Measurements from ENCODE around the gene ZDHHC22.
A peak's percentile ranks its signal among the peaks of the same experiment; 100 is the strongest.

Gene ZDHHC22

GRCh38 chr14:77125281-77125801 lies 16.2 kb downstream of the ZDHHC22 start:
- Mint-ChIP-seq H3K4me3 (peak overlapping the region; percentile 61), H3K36me3 (ENCODE audit: low read depth) (peaks cover 3% of the 10 kb centered on the region), H3K27me3 (ENCODE audit: low read depth) (peaks cover 50% of the 10 kb centered on the region), H3K27ac (no peak overlapping the region), H3K4me1 (ENCODE audit: low read depth) (peaks cover 27% of the 10 kb centered on the region), H3K9me3 (no peaks in the 10 kb centered on the region)

DNA sequence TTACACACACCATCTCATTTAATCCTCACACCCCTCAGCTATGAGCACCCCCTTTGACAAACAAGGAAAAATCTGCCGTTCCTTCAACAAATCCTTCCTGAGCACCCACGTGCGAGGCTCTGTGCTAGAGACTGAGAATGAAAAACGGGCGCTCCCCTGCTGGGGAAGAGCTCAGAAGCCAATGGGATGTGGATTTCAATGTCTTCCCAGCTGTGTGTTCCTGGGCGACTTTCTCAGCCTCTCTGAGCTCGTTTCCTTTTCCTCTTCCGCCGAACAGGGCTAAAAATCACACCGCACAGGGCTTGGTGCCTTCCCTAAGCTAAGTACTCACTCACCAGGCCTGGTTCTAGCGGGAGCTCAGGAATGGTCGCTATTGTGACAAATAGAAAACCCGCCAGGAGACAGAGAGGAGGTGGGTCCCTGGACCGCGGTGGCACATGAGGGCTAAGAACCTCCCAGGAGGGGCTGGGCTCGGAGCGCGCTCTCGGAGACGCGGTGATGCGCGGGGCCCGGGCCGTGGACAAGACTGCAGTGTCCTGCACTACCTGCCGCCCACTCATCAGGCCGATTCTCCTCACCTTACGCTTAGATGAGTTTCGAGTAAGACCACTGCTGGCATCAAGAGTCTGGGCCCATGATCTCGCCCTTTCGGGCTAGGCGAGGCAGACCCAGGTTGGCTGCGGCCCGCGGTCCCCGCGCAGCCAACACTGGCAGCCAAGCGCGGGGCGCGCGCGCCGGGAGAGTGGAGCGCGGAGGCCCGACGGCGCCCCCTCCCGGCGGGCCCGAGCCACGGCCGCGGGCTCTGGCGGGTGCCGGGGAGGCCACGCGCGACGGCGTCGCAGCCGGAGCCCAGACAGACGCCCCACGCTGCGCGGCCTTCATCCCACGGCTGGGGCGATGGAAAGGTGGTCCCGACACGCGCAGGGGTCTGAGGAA lies 17.0 kb downstream of the ZDHHC22 start:
- H3K9me3 Mint-ChIP-seq: no peaks in the 10 kb centered on the region
- peaks cover 3% of the 10 kb centered on the region for H3K36me3 Mint-ChIP-seq (ENCODE audit: low read depth)
- H3K27ac Mint-ChIP-seq: no peak overlapping the region
- peaks cover 45% of the 10 kb centered on the region for H3K27me3 Mint-ChIP-seq (ENCODE audit: low read depth)
- peak overlapping the region; percentile 67 for H3K4me3 Mint-ChIP-seq
- H3K4me1 Mint-ChIP-seq (ENCODE audit: low read depth): peaks cover 27% of the 10 kb centered on the region

DNA sequence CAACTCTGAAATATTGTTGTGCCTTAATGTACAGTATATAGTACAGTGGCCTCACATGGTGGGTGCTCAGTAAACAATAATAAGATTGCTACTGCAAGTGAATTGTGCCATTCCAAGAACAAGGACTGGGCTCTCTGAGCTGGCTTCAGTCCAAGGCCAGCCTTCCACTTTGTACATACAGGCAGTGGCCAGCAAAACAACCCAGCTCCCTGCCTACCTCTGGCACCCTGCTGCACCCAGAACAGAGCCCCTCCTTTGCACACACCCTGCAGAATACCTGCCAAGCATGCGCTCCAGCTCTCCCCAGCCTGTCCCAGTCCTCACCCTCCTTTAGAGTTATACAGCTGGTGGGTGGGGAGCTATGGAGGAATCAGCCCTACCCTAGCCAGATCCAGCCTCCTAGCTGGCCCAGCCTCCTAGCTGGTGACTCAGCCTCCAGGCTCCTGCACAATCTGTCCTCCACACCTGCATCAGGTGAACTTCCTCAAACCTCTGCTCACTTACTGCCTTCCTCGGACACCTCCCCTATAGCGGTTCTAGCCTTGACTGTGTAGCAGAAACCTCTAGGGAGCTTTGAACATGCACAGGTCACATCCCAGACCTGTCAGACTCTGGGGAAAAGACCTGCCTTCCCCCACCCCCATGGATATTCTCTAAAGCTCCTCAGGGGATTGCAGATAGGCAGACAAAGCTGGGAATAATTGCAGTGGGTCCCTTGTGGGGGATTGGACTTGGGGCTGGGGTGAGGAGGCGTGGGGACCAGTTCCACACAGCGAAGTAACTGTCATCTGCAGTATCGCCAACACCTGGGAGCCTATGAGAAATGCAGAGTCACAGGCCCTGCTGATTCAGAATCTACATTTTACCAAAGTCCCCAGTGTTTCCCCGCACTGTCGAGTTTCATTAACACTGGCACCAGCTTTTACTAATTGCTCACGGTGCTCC lies 17.9 kb downstream of the ZDHHC22 start:
- H3K9me3 Mint-ChIP-seq: no peaks in the 10 kb centered on the region
- H3K4me1 Mint-ChIP-seq (ENCODE audit: low read depth): peaks cover 27% of the 10 kb centered on the region
- H3K4me3 Mint-ChIP-seq: no peak overlapping the region
- peaks cover 3% of the 10 kb centered on the region for H3K36me3 Mint-ChIP-seq (ENCODE audit: low read depth)
- peaks cover 41% of the 10 kb centered on the region for H3K27me3 Mint-ChIP-seq (ENCODE audit: low read depth)
- H3K27ac Mint-ChIP-seq: no peak overlapping the region

GRCh38 chr14:77122526-77123125 lies 19.0 kb downstream of the ZDHHC22 start:
- Mint-ChIP-seq H3K4me1 (ENCODE audit: low read depth) (peaks cover 27% of the 10 kb centered on the region), H3K27me3 (ENCODE audit: low read depth) (peaks cover 40% of the 10 kb centered on the region), H3K4me3 (no peak overlapping the region), H3K27ac (no peak overlapping the region), H3K9me3 (no peaks in the 10 kb centered on the region), H3K36me3 (ENCODE audit: low read depth) (peaks cover 3% of the 10 kb centered on the region)

DNA sequence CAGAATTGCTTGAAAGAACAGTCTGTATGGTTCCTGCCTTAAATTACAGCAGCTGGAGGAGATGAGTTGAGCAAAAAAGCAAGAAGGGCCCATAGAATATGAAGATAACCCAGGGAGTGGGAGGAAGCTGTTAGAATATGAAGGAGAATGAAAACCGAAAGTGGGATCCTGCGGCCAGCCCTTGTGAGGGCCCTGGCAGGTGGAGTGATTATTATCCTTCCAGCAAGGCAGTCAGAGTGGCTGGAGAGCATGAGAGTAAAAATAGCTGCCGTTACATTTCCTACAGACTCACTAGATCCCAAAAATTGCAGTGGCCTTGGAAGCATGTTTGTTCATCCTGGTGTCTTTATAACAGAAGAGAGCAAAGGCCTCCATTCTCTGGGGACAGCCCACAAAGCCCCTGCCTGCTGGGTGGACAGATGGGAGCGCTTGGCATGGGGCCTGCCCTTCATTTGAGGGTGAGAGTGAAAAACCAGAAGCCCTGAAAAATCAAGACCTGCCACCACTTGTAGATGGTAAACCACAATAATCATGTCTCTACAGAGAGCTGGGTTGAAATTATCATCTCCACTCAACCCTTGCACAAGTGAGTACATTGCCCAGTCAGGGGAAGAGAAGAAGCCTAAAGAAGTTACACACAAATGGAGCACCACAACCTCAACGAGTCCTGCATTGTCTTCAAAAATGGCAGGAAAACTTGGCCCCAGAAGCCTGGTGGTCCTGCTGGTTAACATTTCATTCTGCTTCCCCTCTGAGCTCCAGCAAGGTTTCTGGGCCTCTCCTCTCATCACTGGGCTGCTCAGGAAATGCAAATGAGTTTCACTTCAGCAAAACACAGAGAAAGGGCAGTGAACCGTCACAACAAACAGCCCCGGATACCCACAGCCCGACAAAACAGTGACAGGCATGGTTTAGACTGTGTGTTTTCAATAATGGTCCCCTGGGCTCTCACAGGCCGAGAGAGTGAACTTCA lies 20.5 kb downstream of the ZDHHC22 start:
- Mint-ChIP-seq H3K27ac (peak overlapping the region; percentile 80), H3K9me3 (no peaks in the 10 kb centered on the region), H3K4me1 (ENCODE audit: low read depth) (peaks cover 27% of the 10 kb centered on the region), H3K4me3 (peak overlapping the region; percentile 38), H3K36me3 (ENCODE audit: low read depth) (peaks cover 3% of the 10 kb centered on the region), H3K27me3 (ENCODE audit: low read depth) (peaks cover 24% of the 10 kb centered on the region)

DNA sequence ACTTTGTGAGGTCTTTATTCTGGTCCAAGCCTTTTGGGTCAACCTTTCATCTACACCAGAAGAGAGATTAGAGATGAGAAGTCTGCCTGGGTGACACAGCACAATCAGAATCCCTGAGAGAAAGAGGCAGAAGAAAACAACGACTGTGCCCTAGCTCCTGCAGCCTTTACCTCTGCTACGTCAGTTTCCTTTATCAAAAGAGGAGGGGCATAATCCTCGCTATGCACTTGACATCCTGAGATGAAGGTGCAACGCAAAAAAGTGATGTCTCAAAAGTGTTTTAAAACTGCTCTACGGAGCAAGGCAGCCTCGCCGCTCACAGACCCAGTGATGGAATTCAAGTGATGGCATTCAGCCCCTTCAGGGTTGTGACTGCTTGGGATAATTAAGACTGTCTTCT lies 21.7 kb downstream of the ZDHHC22 start:
- H3K36me3 Mint-ChIP-seq (ENCODE audit: low read depth): peaks cover 3% of the 10 kb centered on the region
- peak overlapping the region; percentile 36 for H3K27ac Mint-ChIP-seq
- peaks cover 23% of the 10 kb centered on the region for H3K4me1 Mint-ChIP-seq (ENCODE audit: low read depth)

GRCh38 chr14:77116172-77116817 lies 25.3 kb downstream of the ZDHHC22 start:
- H3K4me3 Mint-ChIP-seq: no peak overlapping the region
- H3K27ac Mint-ChIP-seq: no peak overlapping the region

More for the DNA sequence above, 21.7 kb downstream of the ZDHHC22 start:
- no peaks in the 10 kb centered on the region for H3K9me3 Mint-ChIP-seq
- peaks cover 15% of the 10 kb centered on the region for H3K27me3 Mint-ChIP-seq (ENCODE audit: low read depth)
- H3K4me3 Mint-ChIP-seq: no peak overlapping the region

GRCh38 chr14:77114609-77115008 lies 27.0 kb downstream of the ZDHHC22 start:
- Mint-ChIP-seq H3K9me3 (no peaks in the 10 kb centered on the region), H3K27ac (no peak overlapping the region), H3K36me3 (ENCODE audit: low read depth) (peaks cover 11% of the 10 kb centered on the region), H3K4me1 (ENCODE audit: low read depth) (no peaks in the 10 kb centered on the region), H3K4me3 (no peak overlapping the region), H3K27me3 (ENCODE audit: low read depth) (no peaks in the 10 kb centered on the region)

More at GRCh38 chr14:77116172-77116817, 25.3 kb downstream of the ZDHHC22 start:
- H3K27me3 Mint-ChIP-seq (ENCODE audit: low read depth): no peaks in the 10 kb centered on the region
- H3K9me3 Mint-ChIP-seq: no peaks in the 10 kb centered on the region
- peaks cover 9% of the 10 kb centered on the region for H3K4me1 Mint-ChIP-seq (ENCODE audit: low read depth)
- peaks cover 9% of the 10 kb centered on the region for H3K36me3 Mint-ChIP-seq (ENCODE audit: low read depth)

- H3K4me1 Mint-ChIP-seq (ENCODE audit: low read depth): no peaks in the 10 kb centered on the region
- H3K27me3 Mint-ChIP-seq (ENCODE audit: low read depth): no peaks in the 10 kb centered on the region
- no peaks in the 10 kb centered on the region for H3K9me3 Mint-ChIP-seq
- no peak overlapping the region for H3K27ac Mint-ChIP-seq
- H3K4me3 Mint-ChIP-seq: no peak overlapping the region
- H3K36me3 Mint-ChIP-seq (ENCODE audit: low read depth): peaks cover 15% of the 10 kb centered on the region
These were observed 27.9 kb downstream of the ZDHHC22 start for GRCh38 chr14:77113644-77114043.

DNA sequence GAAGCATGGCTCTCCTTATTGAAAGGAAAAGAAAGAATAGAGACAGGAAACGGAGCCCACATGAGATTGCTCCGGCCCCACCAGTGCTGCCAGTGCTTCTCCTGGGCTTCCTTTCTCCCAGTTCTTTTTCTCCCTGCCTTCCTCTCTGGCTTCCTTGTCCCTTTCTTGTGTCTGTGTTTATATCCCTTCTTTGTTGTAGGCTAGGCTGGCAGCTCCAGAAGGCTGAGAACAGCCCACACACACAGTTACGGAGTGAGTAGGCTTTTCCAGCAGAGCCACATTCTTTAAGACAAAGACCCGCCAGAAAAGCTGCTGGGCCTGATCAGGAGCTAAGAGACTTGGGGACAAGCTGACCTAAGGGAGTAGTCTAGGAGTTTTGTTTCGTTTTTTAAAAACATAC lies 30.6 kb downstream of the ZDHHC22 start:
- no peaks in the 10 kb centered on the region for H3K27me3 Mint-ChIP-seq (ENCODE audit: low read depth)
- H3K36me3 Mint-ChIP-seq (ENCODE audit: low read depth): peaks cover 28% of the 10 kb centered on the region
- H3K4me3 Mint-ChIP-seq: no peak overlapping the region
- no peaks in the 10 kb centered on the region for H3K9me3 Mint-ChIP-seq
- H3K27ac Mint-ChIP-seq: no peak overlapping the region
- no peaks in the 10 kb centered on the region for H3K4me1 Mint-ChIP-seq (ENCODE audit: low read depth)

DNA sequence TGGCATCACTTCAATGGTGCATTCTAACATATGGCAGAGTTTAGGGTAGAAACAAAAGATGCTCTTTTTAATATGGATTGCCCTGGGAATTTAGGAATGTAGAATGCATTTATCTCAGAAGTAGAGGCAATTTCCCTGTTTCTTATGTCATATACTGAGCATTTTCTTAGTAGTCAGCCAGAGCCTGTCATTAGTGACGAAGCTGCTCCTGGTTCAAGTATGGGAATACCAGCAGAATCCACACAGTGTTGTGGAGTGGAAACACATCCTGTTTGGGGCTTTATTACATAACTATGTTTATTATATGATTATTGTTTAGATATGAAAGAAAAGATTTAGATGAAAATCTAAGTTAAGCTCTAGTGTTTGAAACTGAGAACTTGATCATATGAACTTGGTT lies 31.3 kb downstream of the ZDHHC22 start:
- Mint-ChIP-seq H3K4me1 (ENCODE audit: low read depth) (no peaks in the 10 kb centered on the region), H3K9me3 (no peaks in the 10 kb centered on the region), H3K27me3 (ENCODE audit: low read depth) (no peaks in the 10 kb centered on the region), H3K4me3 (no peak overlapping the region), H3K36me3 (ENCODE audit: low read depth) (peaks cover 28% of the 10 kb centered on the region), H3K27ac (no peak overlapping the region)

GRCh38 chr14:77109656-77110055 lies 31.9 kb downstream of the ZDHHC22 start:
- H3K4me3 Mint-ChIP-seq: no peak overlapping the region
- no peaks in the 10 kb centered on the region for H3K4me1 Mint-ChIP-seq (ENCODE audit: low read depth)
- no peaks in the 10 kb centered on the region for H3K9me3 Mint-ChIP-seq
- no peaks in the 10 kb centered on the region for H3K27me3 Mint-ChIP-seq (ENCODE audit: low read depth)
- no peak overlapping the region for H3K27ac Mint-ChIP-seq
- peaks cover 27% of the 10 kb centered on the region for H3K36me3 Mint-ChIP-seq (ENCODE audit: low read depth)

- peaks cover 22% of the 10 kb centered on the region for H3K36me3 Mint-ChIP-seq (ENCODE audit: low read depth)
- H3K4me1 Mint-ChIP-seq (ENCODE audit: low read depth): no peaks in the 10 kb centered on the region
- no peaks in the 10 kb centered on the region for H3K9me3 Mint-ChIP-seq
These were observed 32.8 kb downstream of the ZDHHC22 start for GRCh38 chr14:77108753-77109152.

More at GRCh38 chr14:77108753-77109152, 32.8 kb downstream of the ZDHHC22 start:
- Mint-ChIP-seq H3K27ac (no peak overlapping the region), H3K27me3 (ENCODE audit: low read depth) (no peaks in the 10 kb centered on the region), H3K4me3 (no peak overlapping the region)
